Hypothalamus (tissue), 51 donors: ENCODE measurements around the gene NR2F1-AS1.

Experiments used
- DNase-seq, 51 donors: peaks; one replicate each; lab custom pipeline; 2025; lab: John Stamatoyannopoulos, UW

The NR2F1-AS1 gene

DNA sequence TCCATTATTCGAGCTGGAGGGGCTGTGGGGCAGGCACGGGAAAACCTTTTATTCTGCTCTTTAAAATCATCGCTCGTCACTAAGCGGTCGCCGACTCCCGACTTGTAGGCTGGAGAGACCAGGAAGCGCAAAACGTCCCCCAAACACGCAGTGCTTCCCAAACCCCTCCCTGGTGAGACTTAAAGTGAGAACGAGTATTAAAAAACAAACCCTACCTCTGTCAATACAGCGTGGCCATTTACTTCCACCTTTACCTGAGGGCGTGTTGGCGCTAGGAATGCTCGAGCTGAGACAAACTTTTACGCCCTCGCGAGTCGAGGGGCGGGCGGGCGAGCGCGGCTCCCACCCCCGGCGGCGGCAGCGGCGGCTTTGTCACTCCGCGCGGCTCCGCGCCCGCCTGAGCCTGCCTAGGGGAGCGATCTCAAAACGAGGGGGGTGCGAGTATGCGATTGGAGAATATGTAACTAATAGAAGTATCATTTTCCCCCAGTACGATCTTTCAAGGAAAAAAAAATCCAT, at the start of gene NR2F1-AS1:
TSS of gene NR2F1-AS1 (minus strand) at position 293 of the 519 bp plus-strand sequence.
- DNase-seq = peak in 5 of 51 donors; percentile 41 to 82 (median 63)

DNA sequence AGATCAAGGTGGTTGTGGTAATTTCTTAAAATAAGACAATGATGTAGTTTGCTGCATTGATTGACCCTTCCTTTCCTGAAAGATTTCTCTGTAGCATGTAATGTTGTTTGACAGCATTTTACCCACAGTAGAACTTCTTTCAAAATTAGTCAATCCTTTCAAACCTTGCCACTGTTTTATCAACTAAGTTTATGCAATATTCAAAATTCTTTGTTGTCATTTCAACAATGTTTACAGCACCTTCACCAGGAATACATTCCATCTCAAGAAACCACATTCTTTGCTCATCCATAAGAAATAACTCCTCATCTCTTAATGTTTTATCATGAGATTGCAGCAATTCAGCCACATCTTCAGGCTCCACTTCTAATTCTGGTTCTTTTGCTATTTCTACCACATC, 45.8 kb upstream of the NR2F1-AS1 start:
- DNase-seq = no peak

DNA sequence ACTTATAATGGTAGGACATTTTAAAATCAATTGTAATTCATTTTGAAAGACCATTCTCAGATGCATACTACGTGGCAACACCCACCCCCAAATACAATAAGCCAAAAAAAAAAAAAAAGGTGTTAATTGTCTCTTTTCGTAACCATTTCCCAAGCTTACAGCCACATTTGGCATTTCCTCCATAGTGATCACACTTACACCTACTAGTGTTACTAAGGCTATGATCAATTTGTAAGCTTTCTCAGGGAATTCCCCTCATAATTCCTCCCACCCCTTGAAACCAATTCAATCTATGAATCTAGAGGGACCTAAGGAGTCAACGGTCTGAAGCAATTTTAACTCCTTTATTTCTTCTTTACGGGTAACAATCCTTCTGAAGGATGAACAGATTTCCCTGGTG, 42.1 kb upstream of the NR2F1-AS1 start:
- no peak for DNase-seq

DNA sequence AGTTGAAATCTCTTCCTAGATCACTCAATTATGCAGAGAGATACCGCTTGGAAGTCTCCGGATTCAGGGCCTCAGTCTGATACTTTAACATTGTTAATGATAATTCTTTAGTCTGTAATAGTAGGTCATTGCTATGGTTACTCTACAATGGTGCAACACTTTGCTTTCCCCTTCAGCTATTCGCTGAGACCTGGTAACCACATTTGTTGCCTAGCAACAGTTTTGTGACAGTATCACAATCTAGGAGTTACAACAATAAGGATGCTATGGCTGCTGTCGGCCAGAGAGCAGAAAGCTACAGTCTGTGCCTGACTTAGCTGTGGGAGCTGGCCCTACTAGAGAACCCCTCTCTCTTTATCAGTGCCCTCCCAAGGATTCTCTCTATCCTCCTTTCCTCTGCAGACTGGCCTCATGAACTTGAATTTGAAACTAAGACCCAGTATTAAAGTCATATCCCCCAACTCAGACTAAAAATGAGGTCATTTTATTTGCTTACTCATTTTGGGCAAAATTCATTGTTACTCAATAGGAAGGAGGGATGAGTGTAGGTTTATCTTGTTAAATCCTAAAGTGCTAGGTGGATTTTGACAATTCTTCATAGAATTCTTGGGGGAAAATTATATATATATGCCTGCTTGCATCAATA, 41.3 kb upstream of the NR2F1-AS1 start:
- DNase-seq = peak in 9 of 51 donors; percentile 16 to 57 (median 27)

DNA sequence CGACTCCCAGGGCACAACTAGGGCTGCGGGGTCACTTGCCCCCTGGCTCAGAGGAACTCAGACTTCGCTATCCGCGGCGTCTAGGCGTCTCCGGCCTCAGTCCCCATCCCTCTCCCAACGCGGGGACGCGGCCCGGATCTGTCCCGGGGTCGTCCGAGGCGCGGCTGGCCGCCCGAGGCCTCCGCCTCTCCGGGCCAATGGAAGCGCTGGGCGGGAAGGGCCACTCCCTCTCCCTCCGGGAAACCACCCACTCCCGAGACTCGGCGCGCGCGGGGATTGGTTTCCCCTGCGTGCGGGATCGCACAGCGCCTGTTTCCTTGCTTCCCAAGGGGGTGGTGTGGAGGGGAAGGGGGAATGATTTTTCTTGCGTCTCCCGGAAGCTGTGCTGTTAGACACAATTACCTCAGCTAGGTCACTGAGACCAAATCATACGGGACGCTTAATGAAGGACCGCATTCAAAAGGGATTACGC, 40.3 kb upstream of the NR2F1-AS1 start:
- peak in 47 of 51 donors; percentile 41 to 92 (median 75) for DNase-seq

DNA sequence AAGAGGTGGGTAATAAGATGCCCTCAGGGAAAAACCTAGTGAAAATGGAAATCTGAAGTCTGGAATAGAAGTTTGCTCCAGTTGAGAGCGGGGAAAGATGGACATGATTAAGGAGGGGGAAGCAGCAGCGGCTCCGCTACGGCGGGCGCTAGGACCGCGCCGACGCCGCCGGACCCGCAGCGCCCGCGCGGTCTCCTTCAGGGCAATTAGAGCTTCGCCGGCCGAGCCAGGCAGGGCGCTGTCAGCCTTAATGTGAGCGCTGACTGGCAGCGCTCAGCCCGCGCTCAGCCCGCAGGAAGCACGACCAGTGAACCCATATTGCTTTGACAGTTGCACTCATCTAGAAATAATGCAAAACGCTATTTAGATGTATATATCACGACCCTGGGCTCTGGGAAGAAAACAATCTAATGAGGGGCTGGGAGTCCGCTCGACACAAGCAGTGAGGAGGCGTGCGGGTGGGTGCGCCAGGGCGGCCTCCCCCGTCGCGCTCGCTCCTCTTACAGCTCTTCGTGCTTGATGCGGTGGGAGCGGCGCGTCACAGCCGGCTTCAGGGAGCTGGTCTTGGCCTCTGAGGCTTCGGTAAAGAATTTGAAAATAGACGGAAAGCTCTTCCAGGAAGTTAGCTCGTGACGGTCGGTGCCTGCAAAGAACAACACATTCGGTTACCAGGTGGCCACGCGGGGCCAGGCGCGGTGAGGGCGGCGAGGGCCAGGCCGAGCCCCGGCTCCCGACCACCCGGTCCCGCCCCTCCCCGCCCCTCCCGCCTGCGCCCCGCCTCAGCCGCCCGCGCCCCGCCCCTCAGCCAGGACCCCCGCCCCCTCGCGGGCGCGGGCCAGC, 39.7 kb upstream of the NR2F1-AS1 start:
- peak in 38 of 51 donors; percentile 13 to 81 (median 63) for DNase-seq

DNA sequence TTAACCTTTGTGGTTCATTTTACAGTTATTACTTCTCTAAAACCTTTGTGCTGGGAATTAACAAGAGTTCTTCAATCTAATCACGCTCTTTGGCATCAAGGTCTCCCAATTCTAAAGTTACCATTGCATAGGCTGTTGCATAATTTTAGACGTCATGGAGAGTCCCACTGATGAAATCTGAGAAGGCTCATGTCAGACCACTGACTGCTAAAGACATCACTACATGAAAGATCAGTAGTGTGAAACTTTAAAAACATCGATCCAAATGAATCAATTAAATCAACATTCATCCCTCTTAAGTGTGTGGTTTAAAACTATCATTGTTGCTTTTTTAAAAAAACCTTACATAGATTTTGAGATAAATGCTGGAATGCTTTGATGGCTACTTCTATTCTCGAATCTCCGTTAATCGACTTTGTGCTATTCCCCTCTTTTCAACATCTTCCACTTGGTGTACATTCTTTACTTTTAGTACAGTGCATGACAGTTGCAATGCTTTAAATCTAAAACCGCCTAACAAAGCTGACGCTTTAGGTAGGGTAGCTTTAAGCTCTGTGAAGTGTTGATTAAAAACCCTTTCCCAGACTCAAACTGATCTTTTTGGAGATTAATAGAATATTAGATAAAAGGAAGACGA, 35.6 kb upstream of the NR2F1-AS1 start:
- no peak for DNase-seq

DNA sequence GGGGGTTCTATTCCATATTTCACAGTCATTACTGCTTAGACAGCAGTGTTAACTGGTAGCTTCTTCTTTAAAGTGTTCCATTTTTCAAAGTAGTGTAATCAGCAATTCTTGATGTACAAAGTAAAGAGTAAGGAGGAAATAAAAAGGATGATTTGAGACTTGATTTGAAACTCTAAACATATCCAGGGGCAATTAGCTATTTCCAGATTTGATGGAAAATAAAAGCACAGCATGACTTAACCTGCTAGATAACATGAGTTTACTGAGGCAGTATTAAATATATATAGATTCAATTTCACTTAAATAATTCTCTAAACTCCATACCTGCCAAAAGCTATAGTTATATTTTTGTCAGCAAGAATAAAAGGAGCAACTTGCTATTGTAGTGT, 31.8 kb upstream of the NR2F1-AS1 start:
- no peak for DNase-seq

DNA sequence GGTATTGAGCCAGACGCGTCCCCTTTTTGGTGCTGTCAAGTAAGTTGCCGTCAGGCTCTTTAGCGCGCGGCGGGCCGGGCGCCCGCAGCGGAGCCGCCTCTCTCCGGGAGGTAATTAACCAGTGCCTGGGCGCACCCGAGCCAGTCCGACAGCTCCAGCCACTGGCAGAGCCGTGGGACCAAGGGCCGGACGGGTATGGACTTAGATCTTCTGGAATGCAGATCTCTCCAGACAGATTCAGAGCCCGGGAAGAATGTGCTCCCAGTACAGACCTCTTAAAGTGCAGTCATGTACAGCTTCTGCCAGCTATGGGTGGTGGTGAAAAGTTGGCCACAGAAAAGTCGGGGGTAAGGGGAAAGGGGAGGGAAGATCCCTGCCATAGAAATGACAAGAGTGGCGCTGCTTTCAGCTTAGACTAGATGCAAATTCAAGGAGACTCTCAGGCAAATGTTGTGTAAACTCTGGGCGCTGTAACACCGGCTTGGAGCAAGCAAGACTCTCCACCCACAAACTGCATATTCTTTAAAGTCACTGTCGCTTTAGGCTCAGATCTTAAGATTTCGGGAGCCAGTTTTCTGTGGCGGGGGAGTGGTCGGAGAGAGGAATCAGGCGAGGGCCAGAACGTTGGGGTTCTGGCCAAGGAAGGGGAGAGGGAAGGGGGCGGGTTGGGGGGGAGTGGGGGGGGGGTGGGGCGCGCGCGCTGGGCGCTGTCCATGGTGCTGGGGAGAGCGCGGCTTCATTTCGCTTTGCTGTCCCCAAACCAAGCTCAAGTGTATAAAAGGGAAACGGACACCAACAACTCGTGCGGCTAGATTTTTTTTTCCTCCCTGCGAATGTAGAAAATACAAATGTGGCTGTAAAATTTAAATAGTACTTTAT, 31.2 kb upstream of the NR2F1-AS1 start:
- DNase-seq = peak in 3 of 51 donors; percentile 8 to 35 (median 25)

DNA sequence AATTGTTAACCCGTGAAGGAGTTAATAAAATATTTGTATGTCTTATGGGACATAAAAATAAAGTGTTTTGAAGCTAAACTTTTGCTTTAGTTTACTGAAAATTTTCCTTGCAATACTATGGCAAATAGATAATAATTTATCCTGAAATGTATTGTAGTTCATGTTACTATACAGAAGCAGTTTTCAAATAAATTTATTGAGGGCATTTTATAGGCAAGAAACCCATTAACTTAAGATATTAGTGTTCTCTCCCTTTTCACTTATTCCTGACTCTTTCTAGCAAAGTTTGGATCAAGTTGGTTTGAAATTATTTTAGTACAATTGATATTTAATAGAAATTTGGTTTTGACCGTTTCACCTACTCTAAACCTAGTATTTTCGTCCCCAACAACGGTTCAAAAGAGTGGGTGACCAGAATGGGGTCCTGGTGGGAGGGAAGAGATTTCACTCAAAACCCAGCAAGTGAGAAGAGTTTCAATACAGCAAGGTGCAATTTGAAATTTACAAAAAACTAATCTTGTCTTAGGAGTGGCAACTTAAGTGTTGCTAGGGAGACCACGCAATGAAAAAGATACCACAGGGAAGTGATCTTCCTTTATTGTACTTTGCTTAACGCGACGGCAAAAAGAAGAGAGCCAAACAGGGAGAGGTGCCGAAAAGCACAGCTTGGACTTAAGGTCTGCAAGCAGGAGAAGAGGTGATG, 30.4 kb upstream of the NR2F1-AS1 start:
- DNase-seq = no peak

DNA sequence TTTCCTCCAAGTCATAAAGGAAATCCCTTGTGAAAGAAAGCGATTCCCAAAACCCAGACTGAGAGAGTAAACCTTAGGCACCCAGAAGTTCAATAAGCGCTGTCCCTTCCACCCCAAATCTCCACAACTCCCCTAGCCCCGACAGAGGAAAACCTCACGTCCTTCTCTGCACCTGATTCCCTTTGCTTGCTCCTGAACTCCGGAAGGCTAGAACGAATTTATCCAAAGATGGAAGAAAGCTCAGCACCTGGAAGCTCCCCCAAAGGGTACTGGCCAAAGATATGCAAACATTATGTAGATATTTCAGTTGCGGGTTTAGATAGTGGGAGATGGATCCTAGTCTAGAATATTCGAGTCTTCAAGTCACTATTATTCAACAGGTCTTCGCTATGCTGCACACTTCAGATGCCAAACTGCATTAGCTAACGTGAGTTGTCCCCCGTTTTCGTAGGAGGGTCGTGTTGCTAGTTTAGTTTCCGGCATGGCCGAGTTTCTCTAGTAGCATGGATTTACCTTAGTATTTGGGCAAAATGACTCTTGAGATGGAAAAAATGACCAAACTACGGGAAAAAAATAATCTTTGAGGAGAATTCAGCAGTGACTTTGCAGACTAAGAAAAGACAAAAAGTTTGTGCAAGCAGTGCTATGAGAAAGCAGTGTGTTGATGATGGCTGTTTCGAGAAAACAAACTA, 29.7 kb upstream of the NR2F1-AS1 start:
- DNase-seq = no peak

DNA sequence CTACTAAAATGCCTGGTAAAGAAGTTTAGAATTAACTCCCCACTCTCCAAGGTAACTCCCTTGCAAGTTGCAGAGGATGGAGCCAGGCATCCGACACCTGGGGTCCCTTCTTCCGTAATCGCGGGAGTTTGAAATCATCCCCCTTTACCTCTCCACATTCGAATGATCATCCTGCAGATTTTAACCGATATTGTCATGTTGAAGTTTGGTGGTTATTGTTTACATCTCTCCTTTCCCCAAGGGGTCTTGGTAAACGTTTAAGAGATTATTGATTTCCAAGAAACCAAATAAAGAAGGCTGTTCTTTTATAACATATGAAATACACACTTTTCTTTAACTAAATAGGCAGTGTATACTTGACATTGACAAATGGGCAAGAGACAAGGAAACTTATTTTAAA, 28.7 kb upstream of the NR2F1-AS1 start:
- no peak for DNase-seq

DNA sequence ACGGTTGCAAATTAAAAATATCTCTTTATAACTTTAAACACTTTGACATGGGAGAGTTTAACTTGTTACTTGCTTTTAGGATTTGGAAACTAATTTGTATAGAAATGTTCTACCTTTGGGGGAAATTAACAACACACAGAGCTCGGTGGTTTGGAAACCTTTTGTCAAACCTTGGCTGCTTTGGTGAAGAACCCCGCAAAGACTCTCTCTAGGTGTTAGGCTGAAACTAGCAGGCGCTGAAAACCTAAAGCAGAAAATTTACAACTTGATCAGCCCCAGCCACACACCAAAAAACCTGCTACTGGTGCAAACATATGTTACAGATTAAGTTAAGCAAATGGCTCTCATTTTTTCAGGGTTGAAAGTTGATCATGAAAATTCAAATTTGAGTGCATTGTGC, 27.8 kb upstream of the NR2F1-AS1 start:
- DNase-seq = no peak

DNA sequence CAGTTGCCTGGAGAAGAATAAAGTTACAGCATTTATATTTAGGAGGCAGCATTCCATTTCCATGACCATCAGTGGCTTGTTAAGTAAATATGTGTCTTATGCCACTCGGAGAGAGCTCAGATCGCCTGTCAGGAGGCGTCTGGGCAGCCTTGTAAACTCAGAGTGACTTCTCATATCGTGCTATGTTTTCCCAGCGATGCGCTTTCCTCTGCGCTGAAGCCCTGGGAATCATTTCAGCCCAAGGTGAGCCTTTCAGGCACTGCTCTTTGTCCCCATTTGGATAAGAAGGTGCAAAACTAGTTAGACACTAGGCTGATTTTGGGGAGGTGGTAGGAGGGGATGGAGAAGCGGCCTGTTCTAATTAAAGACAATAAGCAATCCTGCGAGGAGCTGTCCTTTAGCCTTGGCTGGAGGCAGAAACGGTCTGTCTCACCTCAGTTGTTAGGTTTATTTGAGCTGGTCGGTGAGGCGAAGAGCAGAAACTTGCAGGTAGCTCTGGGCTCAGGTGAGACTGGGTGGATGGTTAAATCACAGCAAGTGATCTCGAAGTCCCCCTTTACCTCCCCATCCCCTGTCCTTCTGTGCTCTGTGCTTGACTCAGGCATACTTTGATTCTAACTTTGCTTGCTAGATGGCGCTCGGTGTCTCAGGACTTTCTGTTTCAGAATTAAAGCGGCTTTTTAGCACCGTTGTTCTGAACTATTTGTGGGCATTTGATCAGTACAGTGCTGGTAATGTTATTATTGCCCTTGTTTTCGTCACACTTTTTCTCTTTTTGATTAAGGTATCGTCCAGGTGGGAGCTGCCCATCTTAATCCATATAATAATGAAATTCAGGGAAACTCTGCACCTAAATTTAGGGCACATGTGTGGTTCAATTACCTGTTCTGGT, 26.6 kb upstream of the NR2F1-AS1 start:
- DNase-seq = peak in 11 of 51 donors; percentile 16 to 49 (median 37)

DNA sequence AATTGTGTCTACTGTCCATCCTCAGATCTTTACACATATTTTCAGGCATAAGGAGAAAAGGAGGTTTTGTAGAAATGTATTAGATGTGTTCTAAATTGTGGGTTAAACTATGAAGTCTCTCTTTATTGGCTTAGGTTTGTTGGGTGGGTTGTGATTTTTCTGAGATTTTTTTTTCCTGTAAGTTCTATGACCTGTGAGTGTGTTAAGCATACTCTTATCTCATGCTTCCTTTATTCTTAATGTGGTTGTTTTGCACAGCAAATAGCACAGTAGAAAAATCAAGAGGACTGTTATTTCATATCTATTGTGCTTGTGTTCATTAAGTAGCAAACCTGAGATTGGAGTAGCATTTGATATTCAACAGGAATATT, 25.3 kb upstream of the NR2F1-AS1 start:
- DNase-seq = no peak

DNA sequence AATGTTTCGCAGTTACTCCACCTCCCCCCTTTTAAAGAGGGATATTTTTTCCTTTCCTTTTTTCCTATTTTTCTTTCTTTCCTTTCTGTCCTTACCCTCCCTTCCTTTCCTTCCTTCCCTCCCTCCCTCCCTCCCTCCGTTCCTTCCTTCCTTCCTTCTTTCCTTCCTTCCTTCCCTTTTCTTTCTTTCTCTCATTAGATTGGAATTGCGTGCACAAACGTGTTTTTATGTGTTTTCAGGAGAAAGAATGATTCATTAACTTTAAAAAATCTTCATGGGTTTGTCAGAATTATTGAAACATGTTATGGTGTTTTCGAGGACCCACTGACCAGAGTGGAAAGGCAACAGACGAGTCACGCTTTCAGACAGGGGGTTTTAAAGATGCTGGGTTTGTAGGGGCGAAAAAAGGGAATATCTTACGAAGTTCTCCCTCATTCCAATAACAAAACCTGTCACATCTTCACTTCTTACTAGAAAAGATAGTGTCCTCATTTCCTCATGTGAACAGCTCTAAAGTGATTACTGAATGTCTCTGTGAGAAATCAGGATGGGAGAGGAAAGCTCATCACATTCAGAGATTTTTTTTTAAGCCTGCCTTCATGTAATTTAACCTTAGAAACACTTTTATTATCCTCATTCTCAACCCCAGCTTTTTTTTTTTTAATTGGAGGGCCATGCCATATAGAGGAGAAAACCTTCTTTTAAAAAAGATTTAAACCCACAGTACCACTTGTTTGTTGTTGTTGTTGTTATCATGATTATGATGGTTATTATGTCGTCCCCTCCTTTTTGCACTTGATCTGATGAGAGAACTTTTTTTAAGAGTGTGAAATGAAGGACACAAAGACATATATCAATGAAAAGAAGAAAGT, 23.9 kb upstream of the NR2F1-AS1 start:
- DNase-seq = no peak
